Activated CD4-positive, alpha-beta T cell treated with anti-CD3 and anti-CD28 coated beads, Interleukin-2, amount 50 U/mL, for 48 hours (primary cell): Measurements from ENCODE around the gene CCDC148.
"Not testable (repeated sequence)": the region's sequence is repeated elsewhere in the genome, so short reads cannot be mapped to it uniquely, and the experiment has no call there.

Source experiments
- DNase-seq, 2 experiments: peaks; one replicate each; pipeline ENCODE4 v3.0.0-alpha.2; 2020

CCDC148 gene

DNA sequence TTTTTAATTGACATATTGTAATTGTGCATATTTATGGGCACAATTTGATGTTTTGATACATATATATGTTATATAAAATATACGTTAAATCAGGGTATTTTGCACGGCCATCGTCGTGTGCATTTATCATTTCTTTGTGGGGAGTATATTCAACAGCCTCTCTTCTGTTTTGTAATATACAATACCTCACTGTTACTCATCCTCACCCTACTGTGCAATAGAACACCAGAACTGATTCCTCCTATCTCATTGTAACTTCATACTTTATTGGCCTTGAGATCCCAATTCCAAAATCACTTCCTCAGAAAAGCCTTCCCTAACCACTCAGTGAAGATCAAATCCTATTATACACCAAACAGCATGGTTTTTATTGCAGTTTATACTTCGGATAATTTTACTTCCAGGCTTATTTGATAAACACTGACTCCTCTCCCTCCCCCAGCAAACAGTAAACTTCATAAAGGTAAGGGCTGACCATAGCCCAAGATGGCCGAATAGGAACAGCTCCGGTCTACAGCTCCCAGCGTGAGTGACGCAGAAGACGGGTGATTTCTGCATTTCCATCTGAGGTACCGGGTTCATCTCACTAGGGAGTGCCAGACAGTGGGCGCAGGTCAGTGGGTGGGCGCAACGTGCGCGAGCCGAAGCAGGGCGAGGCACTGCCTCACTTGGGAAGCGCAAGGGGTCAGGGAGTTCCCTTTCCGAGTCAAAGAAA, 105.6 kb downstream of the CCDC148 start:
- DNase-seq, result not testable (repeated sequence)

DNA sequence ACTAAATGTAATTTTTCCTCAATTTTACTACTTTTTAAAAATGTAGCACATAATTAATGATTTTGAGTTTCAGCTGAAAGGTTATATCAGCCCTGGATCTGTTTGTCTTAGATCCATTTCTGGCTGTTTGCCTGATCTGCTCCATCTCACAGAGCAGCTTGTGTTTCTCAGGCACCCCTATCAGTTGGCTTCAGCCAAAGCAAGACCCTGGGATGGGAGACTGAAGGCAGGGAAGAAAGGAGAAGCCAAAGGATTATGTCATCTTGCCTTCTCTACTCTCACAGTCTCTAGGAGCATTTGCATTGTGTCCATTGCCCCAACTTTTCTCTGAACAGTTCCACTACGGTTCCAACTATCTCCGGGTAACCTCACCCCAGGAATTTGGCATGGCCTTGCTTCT, 110.5 kb downstream of the CCDC148 start:
- DNase-seq, result no peak

DNA sequence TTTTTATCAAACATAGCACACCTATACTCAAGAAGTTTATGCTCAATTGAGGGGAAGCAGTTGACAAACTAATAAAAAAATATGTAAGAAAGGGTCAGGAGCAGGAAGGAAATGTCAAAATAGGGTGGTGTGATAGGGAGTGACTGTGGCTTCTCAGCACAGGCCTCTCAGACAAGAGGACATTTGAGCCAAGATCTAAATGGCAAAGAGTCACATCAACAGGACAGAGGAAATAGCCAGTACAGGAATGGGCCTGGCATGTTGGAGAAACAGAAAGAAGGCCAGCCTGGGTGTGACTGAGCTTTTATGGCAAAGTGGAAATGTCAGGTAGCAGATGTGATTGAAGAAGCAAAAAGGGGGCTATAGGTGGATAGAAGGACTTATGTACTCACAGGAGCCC, 117.0 kb downstream of the CCDC148 start:
- no peak for DNase-seq

GRCh38 chr2:158337018-158337417, 119.5 kb downstream of the CCDC148 start:
- no peak for DNase-seq

DNA sequence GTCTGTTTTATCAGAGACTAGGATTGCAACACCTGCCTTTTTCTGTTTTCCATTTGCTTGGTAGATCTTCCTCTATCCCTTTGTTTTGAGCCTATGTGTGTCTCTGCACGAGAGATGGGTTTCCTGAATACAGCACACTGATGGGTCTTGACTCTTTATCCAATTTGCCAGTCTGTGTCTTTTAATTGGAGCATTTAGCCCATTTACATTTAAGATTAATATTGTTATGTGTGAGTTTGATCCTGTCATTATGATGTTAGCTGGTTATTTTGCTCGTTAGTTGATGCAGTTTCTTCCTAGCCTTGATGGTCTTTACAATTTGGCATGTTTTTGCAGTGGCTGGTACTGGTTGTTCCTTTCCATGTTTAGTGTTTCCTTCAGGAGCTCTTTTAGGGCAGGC, 124.8 kb downstream of the CCDC148 start:
- not testable (repeated sequence) for DNase-seq

- no peak for DNase-seq
These were observed 130.7 kb downstream of the CCDC148 start for GRCh38 chr2:158325782-158326340.

DNA sequence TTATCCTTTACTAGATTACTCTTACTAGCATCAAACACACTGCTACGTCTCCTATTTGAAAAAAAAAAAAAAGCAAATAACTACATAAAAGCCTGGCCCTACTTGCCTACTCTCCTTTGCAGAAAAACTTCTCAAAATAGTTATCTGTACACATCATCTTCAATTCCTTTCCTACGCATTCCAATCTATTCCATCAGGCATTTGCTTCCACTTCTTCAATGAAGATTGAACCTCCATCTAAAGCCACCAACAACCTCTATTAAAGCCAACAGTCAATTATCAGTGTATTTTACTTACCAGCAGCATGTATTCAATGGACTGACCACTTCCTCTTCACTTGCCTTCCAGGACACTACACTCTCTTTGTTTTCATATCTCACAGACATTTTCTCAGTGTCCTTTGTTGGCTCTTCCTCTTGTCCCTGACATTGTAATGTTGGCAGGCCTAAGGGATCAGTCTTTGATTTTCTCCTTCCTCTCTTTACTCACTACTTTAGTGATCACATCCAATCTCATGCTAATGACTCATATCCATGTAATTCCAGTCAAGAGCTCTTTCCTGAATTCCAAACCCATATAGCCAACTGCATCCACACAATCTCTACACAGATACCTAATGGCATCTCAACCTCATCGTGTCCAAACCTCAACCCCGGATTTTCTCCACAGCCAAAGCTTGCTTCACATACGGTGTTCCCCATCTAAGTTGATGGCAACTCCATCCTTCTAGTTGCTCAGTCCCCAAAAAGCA, 131.3 kb downstream of the CCDC148 start:
- DNase-seq, result no peak

GRCh38 chr2:158323381-158323780, 133.2 kb downstream of the CCDC148 start:
- DNase-seq, result no peak

- DNase-seq, result no peak
These were observed 135.3 kb downstream of the CCDC148 start for GRCh38 chr2:158321264-158321663.

- no peak for DNase-seq
These were observed 137.3 kb downstream of the CCDC148 start for GRCh38 chr2:158319269-158319668.

DNA sequence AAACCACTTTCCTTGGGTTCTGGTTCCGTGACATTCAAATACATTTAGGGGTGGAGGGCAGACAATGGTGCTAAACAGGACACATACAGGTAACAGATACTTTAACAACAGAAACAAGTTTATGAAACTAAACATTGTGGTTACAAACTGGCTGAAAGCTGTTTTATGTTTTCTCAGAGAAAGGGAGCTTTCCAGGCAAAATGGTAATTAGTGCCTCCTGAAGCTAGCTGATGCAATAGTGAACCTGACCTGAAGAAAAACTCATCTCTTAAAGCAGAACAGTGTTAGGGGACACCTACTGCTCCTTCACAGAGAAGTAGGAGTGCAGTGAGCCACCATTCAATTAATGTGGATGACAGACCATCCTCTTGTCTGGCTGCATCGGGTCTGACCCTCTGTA, 138.9 kb downstream of the CCDC148 start:
- no peak for DNase-seq

- DNase-seq, result no peak
These were observed 140.6 kb downstream of the CCDC148 start for GRCh38 chr2:158315803-158316414.

GRCh38 chr2:158315000-158315399, 141.6 kb downstream of the CCDC148 start:
- DNase-seq, result no peak

GRCh38 chr2:158313734-158314133, 142.8 kb downstream of the CCDC148 start:
- DNase-seq, result no peak

GRCh38 chr2:158312981-158313380, 143.6 kb downstream of the CCDC148 start:
- DNase-seq, result no peak

DNA sequence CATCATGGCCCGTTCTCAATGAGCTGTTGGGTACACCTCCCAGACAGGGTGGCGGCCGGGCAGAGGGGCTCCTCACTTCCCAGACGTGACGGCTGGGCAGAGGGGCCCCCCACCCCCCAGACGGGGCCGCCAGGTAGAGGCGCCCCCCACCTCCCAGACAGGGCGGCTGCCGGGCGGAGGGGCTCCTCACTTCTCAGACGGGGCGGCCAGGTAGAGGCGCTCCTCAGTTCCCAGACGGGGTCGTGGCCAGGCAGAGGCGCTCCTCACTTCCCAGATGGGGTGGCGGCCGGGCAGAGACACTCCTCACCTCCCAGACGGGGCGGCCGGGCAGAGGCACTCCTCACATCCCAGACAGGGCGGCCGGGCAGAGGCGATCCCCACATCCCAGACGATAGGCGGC, 146.1 kb downstream of the CCDC148 start:
- DNase-seq, result not testable (repeated sequence)

DNA sequence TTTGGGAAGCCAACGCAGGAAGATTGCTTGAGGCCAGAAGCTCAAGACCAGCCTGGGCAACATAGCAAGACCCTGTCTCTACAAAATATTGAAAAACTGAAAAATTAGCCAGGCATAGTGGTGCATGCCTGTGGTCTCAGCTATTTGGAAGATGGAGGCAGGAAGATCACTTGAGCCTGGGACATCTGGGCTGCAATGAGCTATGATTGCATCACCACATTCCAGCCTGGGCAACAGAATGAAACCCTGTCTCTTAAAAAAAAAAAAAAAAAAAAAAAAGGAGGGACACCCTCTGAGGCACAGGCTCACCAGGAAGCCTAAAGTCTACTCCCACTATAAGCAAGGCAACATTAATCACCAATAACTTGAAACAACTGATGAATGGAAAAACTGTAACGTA, 151.1 kb downstream of the CCDC148 start:
- no peak for DNase-seq

- no peak for DNase-seq
These were observed 156.2 kb downstream of the CCDC148 start for GRCh38 chr2:158300394-158300793.

GRCh38 chr2:158297606-158298005, 158.9 kb downstream of the CCDC148 start:
- no peak for DNase-seq

DNA sequence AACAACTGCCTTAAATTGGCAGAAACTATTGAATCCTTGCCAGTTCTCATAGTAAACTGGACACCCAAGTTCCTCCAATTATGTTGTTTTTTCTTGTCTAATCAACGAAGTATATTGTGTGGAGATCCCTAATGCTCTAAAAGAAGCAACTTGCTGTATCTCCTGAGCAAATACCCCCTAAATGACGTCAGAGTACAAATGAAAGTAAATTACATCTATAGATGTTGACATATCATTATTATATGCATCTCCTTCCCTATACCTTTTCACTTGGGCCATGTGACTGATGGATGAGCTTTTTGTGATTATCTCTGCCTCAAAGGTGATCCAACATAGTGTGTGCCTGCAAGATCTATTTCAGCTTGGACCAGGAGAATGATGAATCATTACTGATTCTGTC, 159.4 kb downstream of the CCDC148 start:
- DNase-seq, result no peak

DNA sequence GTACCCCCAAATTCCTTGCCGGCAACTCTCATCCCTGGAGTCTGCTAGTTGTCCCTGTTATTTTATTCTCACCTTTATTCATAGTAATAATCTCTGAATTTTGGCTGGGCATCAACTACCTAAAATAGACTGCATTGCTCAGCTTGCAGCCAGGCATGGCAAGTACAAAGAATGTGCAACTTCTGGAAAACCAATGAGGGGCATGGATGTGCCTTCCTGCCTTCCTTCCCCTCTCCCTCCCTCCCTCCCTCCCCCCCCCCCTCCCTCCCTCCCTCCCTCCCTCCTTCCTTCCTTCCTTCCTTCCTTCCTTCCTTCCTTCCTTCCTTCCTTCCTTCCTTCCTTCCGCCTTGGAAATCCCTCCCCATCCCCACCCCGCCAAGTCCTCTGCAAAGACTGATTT, 162.8 kb downstream of the CCDC148 start:
- no peak for DNase-seq

- DNase-seq, result no peak
These were observed 164.9 kb downstream of the CCDC148 start for GRCh38 chr2:158291544-158292180.

GRCh38 chr2:158290225-158290624, 166.3 kb downstream of the CCDC148 start:
- no peak for DNase-seq
